Panc1 (cell line): Measurements from ENCODE around the gene KIAA2012. TPM values are rescaled to one million over a fixed set of nuclear protein-coding genes. Genes with fewer than 3 reads are reported as not detected.
A peak's percentile ranks its signal among the peaks of the same experiment; 100 is the strongest.

Experiments used
- ATAC-seq: fragments of 200-7000 bp; cut with Tn5 transposase; 2 replicates; pipeline ENCODE4 v1.9.1; 2020; ENCODE audit warnings: mild to moderate bottlenecking, moderate library complexity
- BruUV-seq: library from RNA; stranded (reverse); fragments of 400-500 nt; replicated peaks from 2 replicates; lab custom pipeline; 2021; lab: Mats Ljungman, UMichigan
- CTCF ChIA-PET: fragments of 300-600 bp; sonication (Branson Sonifier 250); formaldehyde crosslinking; loops from one replicate; lab custom pipeline; 2022; ENCODE audit warnings: antibody characterized with exemption; lab: Charles Lee
- POLR2A ChIA-PET: fragments of 300-600 bp; sonication (Branson Sonifier 250); formaldehyde crosslinking; loops from one replicate; lab custom pipeline; 2022; ENCODE audit warnings: antibody characterized with exemption; lab: Charles Lee
- DNase-seq: peaks from one replicate; pipeline ENCODE4 v3.0.0-alpha.2; 2010; ENCODE audit warnings: low read depth, low spot score
- H3K27ac ChIP-seq: 2 replicates; pipeline ENCODE4 v1.5.1; 2011; ENCODE audit warnings: mild to moderate bottlenecking, low read length, inconsistent platforms
- H3K27me3 ChIP-seq: fragments of 200-500 bp; sonication (Bioruptor generic); 2 replicates; pipeline ENCODE4 v1.6.0; 2014; ENCODE audit warnings: low read length, inconsistent platforms; ENCODE audit not compliant: control insufficient read depth, insufficient read depth
- H3K36me3 ChIP-seq: fragments of 200-500 bp; sonication (Bioruptor generic); 2 replicates; pipeline ENCODE4 v1.5.1; 2014; ENCODE audit warnings: inconsistent platforms, mild to moderate bottlenecking, low read length, moderate library complexity; ENCODE audit not compliant: control insufficient read depth, insufficient read depth
- H3K4me1 ChIP-seq: 2 replicates; pipeline ENCODE4 v1.5.1; 2011; ENCODE audit warnings: inconsistent platforms, mild to moderate bottlenecking, low read length, moderate library complexity; ENCODE audit not compliant: control insufficient read depth, insufficient read depth
- H3K4me3 ChIP-seq, 2 experiments: 2 replicates each; pipeline ENCODE4 v1.5.1; 2011 to 2012; ENCODE audit warnings: low read depth in 2 of 2, low read length in 2 of 2, mild to moderate bottlenecking in 2 of 2, inconsistent platforms in 1 of 2, moderate library complexity in 1 of 2
- H3K9me3 ChIP-seq: fragments of 200-500 bp; sonication (Bioruptor generic); 2 replicates; pipeline ENCODE4 v1.5.1; 2014; ENCODE audit warnings: low read depth, mild to moderate bottlenecking, inconsistent platforms, low read length, moderate library complexity; ENCODE audit not compliant: control insufficient read depth, insufficient read depth
- POLR2AphosphoS5 ChIP-seq: IDR thresholded peaks from 2 replicates; pipeline ENCODE4 v1.6.1; 2012; ENCODE audit warnings: mild to moderate bottlenecking, low read depth, low read length, moderate library complexity
- SIN3A ChIP-seq: IDR thresholded peaks from 2 replicates; pipeline ENCODE4 v1.6.1; 2012; ENCODE audit warnings: low read depth, mild to moderate bottlenecking, low read length, moderate library complexity, borderline replicate concordance; ENCODE audit not compliant: insufficient read depth
- TCF7L2 ChIP-seq: IDR thresholded peaks from 2 replicates; pipeline ENCODE4 v1.6.1; 2011; ENCODE audit warnings: mild to moderate bottlenecking, low read depth, low read length, inconsistent platforms
- in situ Hi-C: cut with HindIII; loops from 2 replicates; pipeline ENCODE4 v1.10.0; 2016; ENCODE audit warnings: low sequenced_read_pairs, low pct_unique_long_range_greater_than_20kb
- intact Hi-C: fragments of 100-400 bp; cut with micrococcal nuclease; formaldehyde crosslinking; loops from one replicate; pipeline ENCODE4 v1.10.0; 2022; ENCODE audit not compliant: unreplicated experiment
- total RNA-seq: library from RNA; stranded (reverse); gene quantifications from one replicate; pipeline ENCODE4 v1.2.1, GENCODE V29; 2021; ENCODE audit not compliant: unreplicated experiment
- TF ChIP-seq, protein P1 (sequence below): fragments of 450-650 bp; IDR thresholded peaks from 2 replicates; pipeline ENCODE4 v1.5.1; 2017; ENCODE audit warnings: mild to moderate bottlenecking
- TF ChIP-seq, protein P2 (sequence below), 2 experiments: IDR thresholded peaks; 2 replicates each; pipeline ENCODE4 v1.6.1; 2011 to 2012; ENCODE audit warnings: low read depth in 2 of 2, control low read depth in 1 of 2, low read length in 1 of 2, mild to moderate bottlenecking in 1 of 2, moderate library complexity in 1 of 2; ENCODE audit not compliant: insufficient read depth in 1 of 2

The KIAA2012 gene
- total RNA-seq, 1 experiment from 2014 or later, result not detected

DNA sequence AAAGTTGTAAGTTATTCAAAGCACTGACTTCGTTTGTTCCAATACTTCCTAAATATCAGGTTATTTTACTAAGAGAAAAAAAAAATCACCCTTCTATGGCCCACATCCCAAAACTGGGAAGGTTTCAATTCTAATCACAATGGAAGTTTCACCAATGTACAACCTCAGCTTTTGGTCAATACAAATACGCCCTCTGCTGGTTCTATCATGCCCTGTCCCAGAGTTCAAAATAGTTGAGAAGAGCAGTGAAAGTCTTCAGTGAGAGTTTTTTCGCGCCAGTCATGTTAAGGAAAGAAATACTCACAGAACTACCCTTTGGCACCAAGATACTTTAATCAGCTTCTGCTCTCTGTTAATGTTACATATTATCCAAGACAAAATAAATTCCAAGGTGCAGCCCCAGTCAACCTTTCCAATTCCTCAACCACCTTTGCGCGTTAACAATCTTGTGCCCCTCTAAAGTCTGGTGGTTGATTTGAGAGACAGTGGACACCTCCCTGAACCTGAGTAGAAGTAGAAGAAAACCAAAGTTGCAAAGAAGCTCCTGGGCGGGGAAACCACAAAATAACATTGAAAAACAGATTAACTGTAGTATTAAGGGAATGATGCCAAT lies 105.4 kb downstream of the KIAA2012 start:
- ChIA-PET CTCF (interaction anchor here (0.7 kb wide), 1 partner anchor 313 kb away, joined by 4 read pairs; no protein-coding TSS in a partner anchor), POLR2A (no interaction called here)
- Histone ChIP-seq H3K4me1 (no peaks in the 10 kb centered on the region), H3K36me3 (no peaks in the 10 kb centered on the region), H3K27me3 (no peaks in the 10 kb centered on the region), H3K27ac (peak overlapping the region; percentile 36; the same call in 1 of the 2 replicates), H3K9me3 (no peaks in the 10 kb centered on the region), H3K4me3 (no peak overlapping the region)
- TF ChIP-seq POLR2AphosphoS5, result no peak
- TF ChIP-seq, protein P1, sequence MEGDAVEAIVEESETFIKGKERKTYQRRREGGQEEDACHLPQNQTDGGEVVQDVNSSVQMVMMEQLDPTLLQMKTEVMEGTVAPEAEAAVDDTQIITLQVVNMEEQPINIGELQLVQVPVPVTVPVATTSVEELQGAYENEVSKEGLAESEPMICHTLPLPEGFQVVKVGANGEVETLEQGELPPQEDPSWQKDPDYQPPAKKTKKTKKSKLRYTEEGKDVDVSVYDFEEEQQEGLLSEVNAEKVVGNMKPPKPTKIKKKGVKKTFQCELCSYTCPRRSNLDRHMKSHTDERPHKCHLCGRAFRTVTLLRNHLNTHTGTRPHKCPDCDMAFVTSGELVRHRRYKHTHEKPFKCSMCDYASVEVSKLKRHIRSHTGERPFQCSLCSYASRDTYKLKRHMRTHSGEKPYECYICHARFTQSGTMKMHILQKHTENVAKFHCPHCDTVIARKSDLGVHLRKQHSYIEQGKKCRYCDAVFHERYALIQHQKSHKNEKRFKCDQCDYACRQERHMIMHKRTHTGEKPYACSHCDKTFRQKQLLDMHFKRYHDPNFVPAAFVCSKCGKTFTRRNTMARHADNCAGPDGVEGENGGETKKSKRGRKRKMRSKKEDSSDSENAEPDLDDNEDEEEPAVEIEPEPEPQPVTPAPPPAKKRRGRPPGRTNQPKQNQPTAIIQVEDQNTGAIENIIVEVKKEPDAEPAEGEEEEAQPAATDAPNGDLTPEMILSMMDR, result peak; percentile 82
- no peak for TF ChIP-seq TCF7L2
- no peak for TF ChIP-seq SIN3A
- TF ChIP-seq, protein P2, sequence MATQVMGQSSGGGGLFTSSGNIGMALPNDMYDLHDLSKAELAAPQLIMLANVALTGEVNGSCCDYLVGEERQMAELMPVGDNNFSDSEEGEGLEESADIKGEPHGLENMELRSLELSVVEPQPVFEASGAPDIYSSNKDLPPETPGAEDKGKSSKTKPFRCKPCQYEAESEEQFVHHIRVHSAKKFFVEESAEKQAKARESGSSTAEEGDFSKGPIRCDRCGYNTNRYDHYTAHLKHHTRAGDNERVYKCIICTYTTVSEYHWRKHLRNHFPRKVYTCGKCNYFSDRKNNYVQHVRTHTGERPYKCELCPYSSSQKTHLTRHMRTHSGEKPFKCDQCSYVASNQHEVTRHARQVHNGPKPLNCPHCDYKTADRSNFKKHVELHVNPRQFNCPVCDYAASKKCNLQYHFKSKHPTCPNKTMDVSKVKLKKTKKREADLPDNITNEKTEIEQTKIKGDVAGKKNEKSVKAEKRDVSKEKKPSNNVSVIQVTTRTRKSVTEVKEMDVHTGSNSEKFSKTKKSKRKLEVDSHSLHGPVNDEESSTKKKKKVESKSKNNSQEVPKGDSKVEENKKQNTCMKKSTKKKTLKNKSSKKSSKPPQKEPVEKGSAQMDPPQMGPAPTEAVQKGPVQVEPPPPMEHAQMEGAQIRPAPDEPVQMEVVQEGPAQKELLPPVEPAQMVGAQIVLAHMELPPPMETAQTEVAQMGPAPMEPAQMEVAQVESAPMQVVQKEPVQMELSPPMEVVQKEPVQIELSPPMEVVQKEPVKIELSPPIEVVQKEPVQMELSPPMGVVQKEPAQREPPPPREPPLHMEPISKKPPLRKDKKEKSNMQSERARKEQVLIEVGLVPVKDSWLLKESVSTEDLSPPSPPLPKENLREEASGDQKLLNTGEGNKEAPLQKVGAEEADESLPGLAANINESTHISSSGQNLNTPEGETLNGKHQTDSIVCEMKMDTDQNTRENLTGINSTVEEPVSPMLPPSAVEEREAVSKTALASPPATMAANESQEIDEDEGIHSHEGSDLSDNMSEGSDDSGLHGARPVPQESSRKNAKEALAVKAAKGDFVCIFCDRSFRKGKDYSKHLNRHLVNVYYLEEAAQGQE (IDR thresholded peaks at IDR 0.05; ENCODE audit: insufficient read depth in 1 of 2, low read depth in 2 of 2, low read length in 1 of 2), result no peak
- DNase-seq (peak; percentile 58), ATAC-seq (peak; percentile 97)
- BruUV-seq, result no TSS peak
- intact Hi-C loops (loop anchor here (1.0 to 5.0 kb wide), 4 partner anchors 76 to 382 kb away; no protein-coding TSS in a partner anchor), in situ Hi-C loops (no loop called here)

DNA sequence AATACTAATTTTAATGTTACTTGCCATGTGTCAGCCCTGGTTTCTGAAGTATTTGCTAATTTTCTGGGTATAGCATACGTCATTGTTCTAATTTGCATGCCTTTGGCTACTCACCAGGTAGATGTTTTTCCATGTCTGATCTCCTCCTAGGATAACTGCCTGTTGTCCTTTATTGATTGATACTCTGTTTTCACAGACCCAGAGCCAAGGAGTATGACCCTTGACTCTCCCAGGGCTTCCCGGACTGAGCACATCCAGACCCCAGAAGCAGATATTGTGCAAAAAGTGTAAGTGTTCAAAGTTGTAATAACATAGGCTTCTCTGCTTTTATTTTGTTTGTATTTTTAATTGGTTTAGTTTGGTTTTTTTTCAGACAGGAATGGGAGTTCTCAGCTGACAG lies 111.5 kb downstream of the KIAA2012 start:
- no peak for TF ChIP-seq SIN3A
- TF ChIP-seq, protein P1, result no peak
- TF ChIP-seq TCF7L2, result no peak
- TF ChIP-seq POLR2AphosphoS5, result no peak
- TF ChIP-seq, protein P2 (IDR thresholded peaks at IDR 0.05; ENCODE audit: insufficient read depth in 1 of 2, low read depth in 2 of 2, low read length in 1 of 2), result no peak
- peaks cover 16% of the 10 kb centered on the region for H3K4me1 ChIP-seq
- no peak overlapping the region for H3K4me3 ChIP-seq
- H3K27me3 ChIP-seq, result no peaks in the 10 kb centered on the region
- POLR2A ChIA-PET, result no interaction called here
- BruUV-seq, result no TSS peak
- CTCF ChIA-PET, result no interaction called here
- H3K27ac ChIP-seq, result peak overlapping the region; percentile 70; the same call in 1 of the 2 replicates
- intact Hi-C loops, result no loop called here
- DNase-seq (no peak), ATAC-seq (no peak)
- no peaks in the 10 kb centered on the region for H3K9me3 ChIP-seq
- H3K36me3 ChIP-seq, result no peaks in the 10 kb centered on the region
- in situ Hi-C loops, result no loop called here
